GM12891 (cell line): ENCODE data around the gene SYNE1.

Source experiments
- POLR2A ChIP-seq: IDR thresholded peaks from 2 replicates; pipeline ENCODE4 v1.6.1; 2011; ENCODE audit warnings: low read depth, low read length, control low read depth
- POLR2AphosphoS5 ChIP-seq: IDR thresholded peaks from 2 replicates; pipeline ENCODE4 v1.6.1; 2011; ENCODE audit warnings: low read depth, low read length, control low read depth
- POU2F2 ChIP-seq: IDR thresholded peaks from 2 replicates; pipeline ENCODE4 v1.6.1; 2011; ENCODE audit warnings: low read depth, mild to moderate bottlenecking, control low read depth, low read length, moderate library complexity
- TAF1 ChIP-seq: IDR thresholded peaks from 2 replicates; pipeline ENCODE4 v1.6.1; 2011; ENCODE audit warnings: low read depth, low read length, control low read depth

- TF ChIP-seq POLR2A (no peak), POLR2AphosphoS5 (no peak), TAF1 (no peak), POU2F2 (no peak)
Measured at GRCh38 chr6:152499931-152500330, 137.2 kb downstream of the SYNE1 start.
